GM18505 (cell line): ENCODE measurements around the gene TBR1.

Source experiments
- ATAC-seq: cut with Tn5 transposase; IDR thresholded peaks from one replicate; pipeline ENCODE4 v1.9.1; 2021; ENCODE audit not compliant: unreplicated experiment
- POLR2A ChIP-seq: IDR thresholded peaks from 4 replicates; pipeline ENCODE4 v1.6.1; 2011; ENCODE audit warnings: borderline replicate concordance; ENCODE audit not compliant: insufficient read depth, insufficient read length; ENCODE audit errors: extremely low read depth

TBR1 gene

DNA sequence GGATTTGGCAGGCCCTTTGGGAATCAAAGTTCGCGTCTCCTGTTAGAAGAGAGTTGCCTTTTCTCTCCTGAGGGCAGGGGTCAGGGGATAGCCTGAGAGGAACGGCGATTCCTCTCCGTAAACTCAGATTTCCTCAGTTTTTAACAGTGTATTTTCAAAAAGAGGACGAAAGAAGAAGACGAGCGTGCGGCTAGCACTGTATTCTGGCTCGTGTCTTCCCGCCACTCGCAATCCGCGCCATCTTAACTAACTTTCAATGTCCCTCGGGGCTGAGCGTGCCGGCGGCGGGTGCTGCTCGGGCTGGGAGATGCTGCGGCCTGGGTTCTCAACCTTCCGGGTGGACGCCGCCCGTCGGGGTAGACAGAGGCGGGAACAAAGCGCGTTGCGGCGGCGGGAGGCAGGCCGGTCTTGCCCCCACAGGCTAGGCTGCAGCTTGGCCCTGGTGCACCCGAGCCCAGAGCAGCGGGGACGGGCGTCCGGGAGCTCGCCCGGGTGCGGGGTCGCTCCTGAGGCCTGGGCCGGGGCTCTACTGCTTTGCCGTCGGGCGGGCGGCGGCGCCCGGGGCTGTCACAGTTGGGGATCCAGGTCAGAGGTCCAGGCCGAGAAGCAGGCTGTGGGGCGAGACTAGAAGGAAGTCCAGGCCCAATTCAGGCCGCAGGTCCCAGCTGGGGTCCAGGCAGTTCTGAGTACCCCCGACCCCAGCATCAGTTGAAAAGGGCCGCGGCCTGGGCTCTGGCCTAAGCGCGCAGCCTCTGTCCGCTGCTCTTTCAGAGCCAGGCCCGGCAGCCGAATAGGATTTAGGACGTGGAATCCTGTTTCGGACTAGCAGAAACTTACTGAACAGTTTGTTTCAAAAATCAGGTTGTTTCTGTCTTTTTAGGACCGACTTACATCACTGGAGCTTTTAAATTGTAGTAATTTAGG, 11.8 kb downstream of the TBR1 start:
- no peak for TF ChIP-seq POLR2A

DNA sequence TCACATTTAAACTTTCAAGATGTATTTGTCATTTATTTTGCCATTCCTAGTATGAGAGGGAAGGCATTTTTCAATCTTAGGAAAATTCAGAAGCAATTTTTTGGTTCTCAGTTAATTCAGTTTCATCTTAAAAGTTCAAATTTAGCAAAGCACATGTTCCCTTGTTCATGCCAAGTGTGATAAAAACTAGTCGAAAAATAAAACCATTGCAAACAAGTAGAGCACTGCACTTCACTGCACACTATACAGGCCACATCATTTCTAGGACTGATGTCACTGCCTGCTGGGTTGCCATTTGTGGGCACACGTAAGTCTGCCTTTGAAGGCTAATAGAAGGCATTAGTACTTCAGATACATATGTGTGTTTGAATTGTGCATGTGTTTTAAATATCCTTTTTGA, 14.3 kb downstream of the TBR1 start:
- no peak for TF ChIP-seq POLR2A
- no peak for ATAC-seq

More for the DNA sequence above, 11.8 kb downstream of the TBR1 start:
- ATAC-seq = no peak

DNA sequence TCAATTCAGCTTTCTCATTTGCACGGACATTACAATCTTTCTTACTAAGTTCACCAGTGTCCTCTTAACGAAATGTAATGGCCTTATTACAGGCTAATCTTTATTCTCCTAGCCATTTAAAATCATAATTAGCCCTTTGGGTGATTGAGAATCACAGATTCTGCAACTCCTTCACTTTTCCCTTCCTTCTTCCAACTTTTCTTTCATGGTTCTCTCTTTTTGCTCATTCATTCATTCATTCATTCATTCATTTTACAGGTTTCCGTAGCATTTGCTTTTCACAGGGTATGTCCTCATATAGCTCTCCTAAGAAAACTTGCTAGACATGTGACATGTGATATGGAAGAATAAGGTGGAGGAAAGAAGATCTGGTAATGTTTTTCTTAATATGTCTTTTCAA, 16.0 kb downstream of the TBR1 start:
- no peak for ATAC-seq
- TF ChIP-seq POLR2A = no peak

DNA sequence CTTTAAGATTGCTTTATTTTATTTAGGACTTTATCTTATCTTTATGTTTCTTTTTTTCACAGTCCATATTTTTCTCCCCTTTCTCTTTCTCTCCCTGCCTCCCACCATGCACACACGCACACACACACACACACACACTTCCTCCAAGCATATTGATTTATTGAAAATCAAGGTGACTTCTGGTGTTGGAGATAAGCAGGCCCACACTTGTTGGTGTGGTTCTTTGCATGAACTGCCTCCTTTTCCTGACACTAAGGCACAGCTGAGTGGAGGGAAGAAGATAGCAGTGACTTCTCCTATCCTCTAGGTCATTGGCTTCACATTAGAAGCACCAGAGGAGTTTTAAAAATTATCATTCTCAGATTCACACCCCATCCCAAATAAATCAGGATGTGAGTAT, 18.0 kb downstream of the TBR1 start:
- no peak for ATAC-seq
- no peak for TF ChIP-seq POLR2A

DNA sequence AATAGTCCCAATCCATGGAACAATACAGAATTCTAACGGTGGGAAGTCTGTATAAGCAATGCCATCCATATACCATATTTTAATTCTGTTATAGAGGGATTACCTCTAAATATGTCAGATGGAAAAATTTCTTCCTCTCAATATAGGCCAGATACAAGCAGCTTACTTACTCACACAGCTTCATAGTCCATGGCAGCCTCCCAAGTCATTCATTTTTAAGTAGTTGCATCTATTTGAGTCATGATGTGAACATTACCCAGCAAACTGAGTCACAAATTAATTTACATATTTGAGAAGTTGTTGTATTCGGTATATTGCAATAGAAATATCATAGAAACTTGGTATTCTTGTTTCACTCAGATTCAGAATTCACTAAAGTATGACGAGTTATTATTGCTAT, 20.3 kb downstream of the TBR1 start:
- no peak for ATAC-seq
- no peak for TF ChIP-seq POLR2A

DNA sequence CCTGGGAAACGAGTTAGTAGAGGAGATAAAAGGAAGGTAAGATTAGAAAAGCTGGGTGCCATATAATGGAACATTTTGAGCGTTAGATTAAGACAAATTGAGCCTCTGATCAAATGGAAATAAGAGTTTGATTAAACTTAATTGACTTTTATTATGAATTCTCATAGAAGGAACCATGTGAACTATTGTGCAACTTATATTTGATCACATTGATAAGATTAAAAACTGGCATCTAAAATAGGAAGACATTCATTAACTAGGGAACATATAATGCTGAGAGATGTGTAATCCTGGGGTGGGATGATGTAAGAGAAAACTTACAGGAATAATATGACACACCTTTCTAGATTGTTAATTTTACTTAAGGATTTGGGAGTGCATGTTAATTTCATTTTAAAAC, 22.5 kb downstream of the TBR1 start:
- no peak for ATAC-seq

DNA sequence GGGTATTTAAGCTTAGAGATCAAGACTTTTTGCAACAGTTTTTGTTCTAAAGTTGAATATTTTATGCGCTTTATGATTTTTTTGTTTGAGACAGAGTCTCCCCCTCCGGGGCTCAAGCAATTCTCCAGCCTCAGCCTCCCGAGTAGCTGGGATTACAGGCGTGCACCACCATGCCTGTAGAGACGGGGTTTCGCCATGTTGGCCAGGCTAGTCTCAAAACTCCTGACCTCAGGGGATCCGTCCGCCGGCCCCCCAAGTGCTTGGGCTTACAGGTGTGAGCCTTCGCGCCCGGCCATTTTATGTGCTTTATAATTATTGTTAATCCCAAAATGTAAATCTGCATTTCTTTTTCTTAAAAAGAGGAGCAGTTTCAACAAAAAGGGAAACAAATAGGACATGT, 29.0 kb downstream of the TBR1 start:
- no peak for ATAC-seq
- no peak for TF ChIP-seq POLR2A

More for the DNA sequence above, 22.5 kb downstream of the TBR1 start:
- TF ChIP-seq POLR2A = no peak

DNA sequence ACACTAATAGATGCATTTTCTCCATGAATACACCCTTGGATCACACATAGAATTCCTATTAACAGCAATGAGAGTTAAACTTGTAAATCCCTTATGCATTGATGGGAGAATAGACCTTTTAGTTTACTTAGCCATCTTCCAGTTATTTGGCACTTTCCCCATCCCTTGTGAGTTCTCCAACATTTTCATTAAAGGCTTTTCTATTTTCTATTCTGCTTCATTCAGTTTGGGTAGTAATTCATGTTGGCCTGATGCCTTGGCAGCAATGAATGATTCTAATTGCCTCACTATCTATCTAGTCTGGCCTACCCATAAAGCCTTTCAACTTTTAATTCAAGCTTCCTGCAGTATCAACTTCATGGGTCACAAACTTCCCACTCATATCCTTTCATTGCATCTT, 32.3 kb downstream of the TBR1 start:
- TF ChIP-seq POLR2A = no peak
- ATAC-seq = no peak

DNA sequence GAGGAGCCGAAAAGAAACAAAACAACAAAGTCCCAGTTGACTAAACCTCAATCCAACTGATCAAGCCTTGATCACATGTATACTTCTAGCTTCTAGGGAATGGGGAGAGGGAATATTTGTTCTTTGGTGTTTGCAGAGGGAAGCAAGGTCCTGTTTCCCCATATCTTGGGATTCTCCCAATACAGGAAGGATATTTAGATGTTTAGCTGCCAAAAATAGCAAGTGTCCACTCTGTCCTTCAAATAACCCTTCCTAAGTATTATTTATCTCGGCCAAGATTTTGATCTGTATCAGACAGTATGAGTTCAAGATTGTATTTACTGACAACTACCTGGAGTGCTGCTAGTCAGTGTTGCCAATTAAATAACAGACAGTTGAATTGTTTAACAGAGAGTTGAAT, 55.5 kb downstream of the TBR1 start:
- no peak for ATAC-seq
- TF ChIP-seq POLR2A = no peak

DNA sequence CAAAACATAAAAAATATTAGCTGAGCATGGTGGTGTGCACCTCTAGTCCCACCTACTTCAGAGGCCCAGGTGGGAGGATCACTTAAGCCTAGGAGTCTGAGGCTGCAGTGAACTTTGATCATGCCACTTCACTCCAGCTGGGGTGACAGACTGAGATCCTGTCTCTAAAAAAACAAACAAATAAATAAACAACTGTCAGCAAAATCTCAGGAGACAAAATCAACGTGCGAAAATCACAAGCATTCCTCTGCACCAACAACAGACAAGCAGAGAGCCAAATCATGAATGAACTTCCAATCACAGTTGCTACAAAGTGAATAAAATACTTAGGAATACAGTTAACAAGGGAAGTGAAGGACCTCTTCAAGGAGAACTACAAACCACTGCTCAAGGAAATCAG, 58.8 kb downstream of the TBR1 start:
- TF ChIP-seq POLR2A = no peak
- no peak for ATAC-seq
